ENCODE data around the gene ZNF664. TPM values are rescaled to one million over a fixed set of nuclear protein-coding genes. Genes with fewer than 3 reads are reported as not detected.

The ZNF664 gene
- total RNA-seq, 1 donor from 2014 or later, result 67.6 TPM

GRCh38 chr12:123948401-123948795 lies 24.6 kb upstream of the ZNF664 start:
- Histone ChIP-seq H3K9ac (ENCODE audit: low read length) (no peak overlapping the region), H4K20me1 (ENCODE audit: insufficient read depth, low read length) (peaks cover 49% of the 10 kb centered on the region), H3K79me2 (ENCODE audit: insufficient read depth, low read length) (peaks cover 7% of the 10 kb centered on the region), H2AFZ (ENCODE audit: low read depth, low read length) (no peak overlapping the region), H3K27me3 (ENCODE audit: insufficient read depth, low read length) (no peaks in the 10 kb centered on the region), H3K9me3 (ENCODE audit: insufficient read depth, low read depth, low read length) (no peaks in the 10 kb centered on the region), H3K4me3 (ENCODE audit: insufficient read depth, low read depth, low read length) (no peak overlapping the region), H3K4me1 (ENCODE audit: insufficient read depth, low read length) (peaks cover 22% of the 10 kb centered on the region), H3K4me2 (ENCODE audit: low read length) (peak overlapping the region; percentile 1), H3K36me3 (ENCODE audit: insufficient read depth, low read length) (no peaks in the 10 kb centered on the region), H3K27ac (ENCODE audit: low read depth, low read length) (no peak overlapping the region)
- no peaks in the 10 kb centered on the region for H3K27me3 Mint-ChIP-seq (ENCODE audit: low read depth, unreplicated experiment)
- no peak overlapping the region for H3K4me3 Mint-ChIP-seq (ENCODE audit: unreplicated experiment)
- FAIRE-seq, result no peak
- no peak for DNase-seq (ENCODE audit: low read depth)
- peaks cover 2% of the 10 kb centered on the region for H3K4me1 Mint-ChIP-seq (ENCODE audit: low read depth, unreplicated experiment)
- H3K27ac Mint-ChIP-seq (ENCODE audit: unreplicated experiment), result no peak overlapping the region
- peaks cover 25% of the 10 kb centered on the region for H3K36me3 Mint-ChIP-seq (ENCODE audit: low read depth, unreplicated experiment)
- TF ChIP-seq CTCF (IDR thresholded peaks at IDR 0.05; ENCODE audit: insufficient read depth, low read depth, low read length) (no peak), EZH2 (IDR thresholded peaks at IDR 0.05; ENCODE audit: insufficient read depth, low read length) (no peak)
- H3K9me3 Mint-ChIP-seq (ENCODE audit: unreplicated experiment), result no peaks in the 10 kb centered on the region

GRCh38 chr12:123948796-123949769 lies 23.9 kb upstream of the ZNF664 start:
- Mint-ChIP-seq H3K36me3 (ENCODE audit: low read depth, unreplicated experiment) (peaks cover 25% of the 10 kb centered on the region), H3K27me3 (ENCODE audit: low read depth, unreplicated experiment) (no peaks in the 10 kb centered on the region), H3K4me3 (ENCODE audit: unreplicated experiment) (no peak overlapping the region), H3K27ac (ENCODE audit: unreplicated experiment) (no peak overlapping the region), H3K4me1 (ENCODE audit: low read depth, unreplicated experiment) (peaks cover 2% of the 10 kb centered on the region), H3K9me3 (ENCODE audit: unreplicated experiment) (no peaks in the 10 kb centered on the region)
- DNase-seq (ENCODE audit: low read depth) (no peak), FAIRE-seq (no peak)
- no peak for TF ChIP-seq CTCF (IDR thresholded peaks at IDR 0.05; ENCODE audit: insufficient read depth, low read depth, low read length)
- no peak for TF ChIP-seq EZH2 (IDR thresholded peaks at IDR 0.05; ENCODE audit: insufficient read depth, low read length)
- no peak overlapping the region for H2AFZ ChIP-seq (ENCODE audit: low read depth, low read length)
- H3K79me2 ChIP-seq (ENCODE audit: insufficient read depth, low read length), result peaks cover 7% of the 10 kb centered on the region
- peak overlapping the region; percentile 1 for H3K4me2 ChIP-seq (ENCODE audit: low read length)
- no peaks in the 10 kb centered on the region for H3K36me3 ChIP-seq (ENCODE audit: insufficient read depth, low read length)
- peaks cover 18% of the 10 kb centered on the region for H3K4me1 ChIP-seq (ENCODE audit: insufficient read depth, low read length)
- H3K27ac ChIP-seq (ENCODE audit: low read depth, low read length), result no peak overlapping the region
- H3K4me3 ChIP-seq (ENCODE audit: insufficient read depth, low read depth, low read length), result no peak overlapping the region
- peaks cover 42% of the 10 kb centered on the region for H4K20me1 ChIP-seq (ENCODE audit: insufficient read depth, low read length)
- no peak overlapping the region for H3K9ac ChIP-seq (ENCODE audit: low read length)
- no peaks in the 10 kb centered on the region for H3K27me3 ChIP-seq (ENCODE audit: insufficient read depth, low read length)
- H3K9me3 ChIP-seq (ENCODE audit: insufficient read depth, low read depth, low read length), result no peaks in the 10 kb centered on the region

GRCh38 chr12:123949770-123950165 lies 23.2 kb upstream of the ZNF664 start:
- DNase-seq (ENCODE audit: low read depth), result no peak

More at GRCh38 chr12:123949770-123950165, 23.2 kb upstream of the ZNF664 start:
- Mint-ChIP-seq H3K4me3 (ENCODE audit: unreplicated experiment) (no peak overlapping the region), H3K36me3 (ENCODE audit: low read depth, unreplicated experiment) (peaks cover 23% of the 10 kb centered on the region), H3K27me3 (ENCODE audit: low read depth, unreplicated experiment) (no peaks in the 10 kb centered on the region), H3K9me3 (ENCODE audit: unreplicated experiment) (no peaks in the 10 kb centered on the region), H3K4me1 (ENCODE audit: low read depth, unreplicated experiment) (peaks cover 2% of the 10 kb centered on the region), H3K27ac (ENCODE audit: unreplicated experiment) (no peak overlapping the region)
- TF ChIP-seq EZH2 (IDR thresholded peaks at IDR 0.05; ENCODE audit: insufficient read depth, low read length) (no peak), CTCF (IDR thresholded peaks at IDR 0.05; ENCODE audit: insufficient read depth, low read depth, low read length) (no peak)
- Histone ChIP-seq H3K9ac (ENCODE audit: low read length) (no peak overlapping the region), H3K4me3 (ENCODE audit: insufficient read depth, low read depth, low read length) (no peak overlapping the region), H3K36me3 (ENCODE audit: insufficient read depth, low read length) (no peaks in the 10 kb centered on the region), H3K4me1 (ENCODE audit: insufficient read depth, low read length) (peaks cover 18% of the 10 kb centered on the region), H3K27me3 (ENCODE audit: insufficient read depth, low read length) (no peaks in the 10 kb centered on the region), H3K9me3 (ENCODE audit: insufficient read depth, low read depth, low read length) (no peaks in the 10 kb centered on the region), H3K4me2 (ENCODE audit: low read length) (no peak overlapping the region), H2AFZ (ENCODE audit: low read depth, low read length) (no peak overlapping the region), H4K20me1 (ENCODE audit: insufficient read depth, low read length) (peaks cover 37% of the 10 kb centered on the region), H3K27ac (ENCODE audit: low read depth, low read length) (no peak overlapping the region), H3K79me2 (ENCODE audit: insufficient read depth, low read length) (peaks cover 7% of the 10 kb centered on the region)
- no peak for FAIRE-seq

Data from astrocyte (in vitro differentiated cells and primary cell).